SU-DHL-6 (cell line): ENCODE data around the gene OR52A1.

ENCODE experiments used
- H2AFZ ChIP-seq: fragments of 200-600 bp; sonication (generic); 2 replicates; pipeline ENCODE4 v1.6.1; 2014; ENCODE audit warnings: low read depth, mild to moderate bottlenecking, moderate library complexity, mixed read lengths, antibody characterized with exemption, low read length; ENCODE audit not compliant: severe bottlenecking
- H3F3A ChIP-seq: fragments of 200-600 bp; shearing (Covaris generic); 2 replicates; pipeline ENCODE4 v1.6.0; 2016; ENCODE audit warnings: antibody characterized with exemption, mild to moderate bottlenecking; ENCODE audit not compliant: insufficient read depth
- H3K27ac ChIP-seq: fragments of 200-600 bp; sonication (generic); 2 replicates; pipeline ENCODE4 v1.5.1; 2016; ENCODE audit warnings: low read depth, mild to moderate bottlenecking, low read length, moderate library complexity, mixed read lengths
- H3K27me3 ChIP-seq: fragments of 200-600 bp; sonication (generic), shearing (Covaris generic); 2 replicates; pipeline ENCODE4 v1.6.0; 2014; ENCODE audit warnings: mild to moderate bottlenecking, low read length
- H3K36me3 ChIP-seq: fragments of 200-600 bp; sonication (generic); 2 replicates; pipeline ENCODE4 v1.6.1; 2014; ENCODE audit warnings: mild to moderate bottlenecking, low read length, mixed read lengths
- H3K4me2 ChIP-seq: fragments of 300-600, 200-600 bp; shearing (Covaris generic), sonication (generic); 2 replicates; pipeline ENCODE4 v1.6.0; 2014; ENCODE audit warnings: low read length, low read depth, mild to moderate bottlenecking; ENCODE audit not compliant: poor library complexity, severe bottlenecking
- H3K4me3 ChIP-seq: fragments of 200-600 bp; sonication (generic); 2 replicates; pipeline ENCODE4 v1.5.1; 2014; ENCODE audit warnings: antibody characterized with exemption, low read length, mild to moderate bottlenecking, mixed read lengths; ENCODE audit not compliant: insufficient read depth, poor library complexity, severe bottlenecking
- H3K79me2 ChIP-seq: fragments of 200-600 bp; sonication (generic); 2 replicates; pipeline ENCODE4 v1.6.1; 2014; ENCODE audit warnings: mild to moderate bottlenecking, low read length, moderate library complexity; ENCODE audit not compliant: insufficient read depth
- H3K9ac ChIP-seq: fragments of 200-600 bp; sonication (generic); 2 replicates; pipeline ENCODE4 v1.7.0; 2014; ENCODE audit warnings: mild to moderate bottlenecking, low read length
- H3K9me2 ChIP-seq: fragments of 200-600 bp; sonication (generic); replicated peaks from 2 replicates; pipeline ENCODE4 v1.6.1; 2014; ENCODE audit warnings: low read length; ENCODE audit not compliant: insufficient read depth
- H3K9me3 ChIP-seq: fragments of 200-600 bp; sonication (generic); 2 replicates; pipeline ENCODE4 v1.6.1; 2014; ENCODE audit warnings: low read length, mixed read lengths; ENCODE audit not compliant: insufficient read depth
- H4K20me1 ChIP-seq: fragments of 200-600 bp; sonication (generic); 2 replicates; pipeline ENCODE4 v1.6.1; 2014; ENCODE audit warnings: low read depth, mild to moderate bottlenecking, antibody characterized with exemption, low read length, moderate library complexity, mixed read lengths
- CTCF ChIP-seq: fragments of 200-600 bp; sonication (generic); IDR thresholded peaks from one replicate; pipeline ENCODE4 v1.5.1; 2017; ENCODE audit warnings: antibody characterized with exemption, mild to moderate bottlenecking, low read length, moderate library complexity; ENCODE audit not compliant: insufficient read depth, poor library complexity, severe bottlenecking
- EZH2phosphoT487 ChIP-seq: fragments of 200-600 bp; sonication (generic), shearing (Covaris generic); conservative IDR thresholded peaks from 2 replicates; pipeline ENCODE4 v1.6.1; 2018; ENCODE audit warnings: mild to moderate bottlenecking, antibody characterized with exemption, low read length, moderate library complexity, mixed read lengths

The OR52A1 gene

GRCh38 chr11:5123802-5124521, 30.6 kb downstream of the OR52A1 start:
- Histone ChIP-seq H3K9ac (no peak overlapping the region), H3K9me3 (no peaks in the 10 kb centered on the region), H3K79me2 (no peaks in the 10 kb centered on the region), H3K4me2 (no peak overlapping the region), H3K36me3 (no peaks in the 10 kb centered on the region), H3F3A (no peaks in the 10 kb centered on the region), H2AFZ (no peak overlapping the region), H3K27me3 (no peaks in the 10 kb centered on the region), H3K9me2 (no peaks in the 10 kb centered on the region), H4K20me1 (no peaks in the 10 kb centered on the region), H3K27ac (no peak overlapping the region), H3K4me3 (no peak overlapping the region)
- TF ChIP-seq EZH2phosphoT487 (no peak), CTCF (peak; percentile 93)

GRCh38 chr11:5118893-5119292, 35.7 kb downstream of the OR52A1 start:
- TF ChIP-seq EZH2phosphoT487 (no peak), CTCF (no peak)
- H2AFZ ChIP-seq = no peak overlapping the region
- H3K27ac ChIP-seq = no peak overlapping the region
- no peak overlapping the region for H3K4me3 ChIP-seq
- H3K9me2 ChIP-seq = no peaks in the 10 kb centered on the region
- no peak overlapping the region for H3K9ac ChIP-seq
- no peaks in the 10 kb centered on the region for H3K79me2 ChIP-seq
- no peaks in the 10 kb centered on the region for H3F3A ChIP-seq
- no peaks in the 10 kb centered on the region for H3K27me3 ChIP-seq
- H3K9me3 ChIP-seq = no peaks in the 10 kb centered on the region
- H3K4me2 ChIP-seq = no peak overlapping the region
- no peaks in the 10 kb centered on the region for H3K36me3 ChIP-seq
- H4K20me1 ChIP-seq = no peaks in the 10 kb centered on the region

GRCh38 chr11:5117588-5117987, 37.0 kb downstream of the OR52A1 start:
- Histone ChIP-seq H3F3A (no peaks in the 10 kb centered on the region), H3K4me2 (no peak overlapping the region), H3K9ac (no peak overlapping the region), H3K27me3 (no peaks in the 10 kb centered on the region), H3K27ac (no peak overlapping the region), H3K36me3 (no peaks in the 10 kb centered on the region), H3K79me2 (no peaks in the 10 kb centered on the region), H3K9me2 (no peaks in the 10 kb centered on the region), H2AFZ (no peak overlapping the region), H3K9me3 (no peaks in the 10 kb centered on the region), H4K20me1 (no peaks in the 10 kb centered on the region), H3K4me3 (no peak overlapping the region)
- TF ChIP-seq EZH2phosphoT487 (no peak), CTCF (no peak)
